ENCODE data around the gene IRF4.
"Not testable (repeated sequence)": the region's sequence is repeated elsewhere in the genome, so short reads cannot be mapped to it uniquely, and the experiment has no call there.

Gene IRF4

DNA sequence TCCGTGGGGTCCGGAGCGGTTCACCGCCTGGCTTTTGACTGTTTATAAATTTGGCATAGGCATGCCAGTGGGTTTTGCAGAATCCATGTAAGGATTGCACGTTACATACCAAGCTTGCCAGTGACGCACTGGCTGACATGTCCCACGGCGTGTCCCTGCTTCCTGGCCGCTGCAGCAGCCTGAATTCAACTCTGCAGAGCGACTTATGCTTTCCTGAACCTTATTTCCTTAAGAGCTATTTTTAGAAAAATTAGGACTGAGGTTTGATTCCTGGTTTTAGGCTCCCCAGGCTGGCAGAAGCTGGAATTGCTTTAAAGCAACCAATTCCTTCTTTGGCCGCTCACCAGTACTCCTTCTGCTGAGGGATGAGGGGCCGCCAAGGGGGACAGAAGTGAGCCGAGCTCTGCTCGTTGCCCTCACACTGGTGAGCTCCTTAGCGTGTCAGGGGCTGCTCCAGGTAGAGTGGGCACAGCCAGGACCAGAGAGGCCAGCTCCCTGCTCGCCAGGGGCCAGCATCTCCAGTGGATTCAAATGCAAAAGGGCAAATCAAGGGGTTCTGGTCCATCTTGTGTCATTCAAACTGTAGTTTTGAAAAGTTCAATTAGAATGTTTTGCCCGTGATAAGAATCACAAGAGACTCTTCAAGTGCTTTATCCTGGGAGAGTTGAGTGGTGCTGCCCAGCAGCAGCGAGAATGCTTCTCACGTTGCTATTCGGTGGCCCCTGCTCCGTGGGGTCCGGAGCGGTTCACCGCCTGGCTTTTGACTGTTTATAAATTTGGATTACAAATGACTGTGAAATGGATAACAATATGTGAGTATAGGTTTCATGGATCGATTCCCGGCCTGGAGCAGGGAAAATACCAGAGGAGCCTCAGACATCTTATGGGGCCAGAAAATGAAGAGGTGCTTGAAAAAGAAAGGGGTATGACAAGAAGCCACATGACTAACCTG is 17.5 kb upstream of the IRF4 start:
- DNase-seq (ENCODE audit: insufficient read length, low spot score): no peak
- FAIRE-seq: no peak
- TF ChIP-seq, protein P1, sequence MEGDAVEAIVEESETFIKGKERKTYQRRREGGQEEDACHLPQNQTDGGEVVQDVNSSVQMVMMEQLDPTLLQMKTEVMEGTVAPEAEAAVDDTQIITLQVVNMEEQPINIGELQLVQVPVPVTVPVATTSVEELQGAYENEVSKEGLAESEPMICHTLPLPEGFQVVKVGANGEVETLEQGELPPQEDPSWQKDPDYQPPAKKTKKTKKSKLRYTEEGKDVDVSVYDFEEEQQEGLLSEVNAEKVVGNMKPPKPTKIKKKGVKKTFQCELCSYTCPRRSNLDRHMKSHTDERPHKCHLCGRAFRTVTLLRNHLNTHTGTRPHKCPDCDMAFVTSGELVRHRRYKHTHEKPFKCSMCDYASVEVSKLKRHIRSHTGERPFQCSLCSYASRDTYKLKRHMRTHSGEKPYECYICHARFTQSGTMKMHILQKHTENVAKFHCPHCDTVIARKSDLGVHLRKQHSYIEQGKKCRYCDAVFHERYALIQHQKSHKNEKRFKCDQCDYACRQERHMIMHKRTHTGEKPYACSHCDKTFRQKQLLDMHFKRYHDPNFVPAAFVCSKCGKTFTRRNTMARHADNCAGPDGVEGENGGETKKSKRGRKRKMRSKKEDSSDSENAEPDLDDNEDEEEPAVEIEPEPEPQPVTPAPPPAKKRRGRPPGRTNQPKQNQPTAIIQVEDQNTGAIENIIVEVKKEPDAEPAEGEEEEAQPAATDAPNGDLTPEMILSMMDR (IDR thresholded peaks at IDR 0.05; ENCODE audit: insufficient read depth, missing control alignments): no peak

DNA sequence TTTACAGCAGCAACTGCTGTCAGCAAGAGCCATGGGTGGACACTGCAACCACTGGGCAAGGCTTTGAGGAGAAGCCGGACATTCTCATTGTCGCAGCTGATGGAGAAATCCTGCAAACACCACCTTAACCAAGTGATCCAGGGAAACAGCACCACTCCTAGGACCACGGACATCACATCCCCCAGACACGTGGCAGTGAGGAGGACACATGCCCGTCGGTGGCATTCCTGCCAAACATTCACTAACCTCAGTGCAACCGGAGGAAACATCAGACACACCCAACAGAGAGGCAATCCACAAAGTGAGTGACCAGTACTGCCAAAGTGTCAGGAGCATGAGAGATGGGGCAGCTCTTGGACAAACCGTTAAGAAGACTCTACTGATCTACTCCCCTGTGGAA is 16.6 kb upstream of the IRF4 start:
- no peak for DNase-seq (ENCODE audit: insufficient read length, low spot score)
- TF ChIP-seq, protein P1 (IDR thresholded peaks at IDR 0.05; ENCODE audit: insufficient read depth, missing control alignments): no peak
- no peak for FAIRE-seq

DNA sequence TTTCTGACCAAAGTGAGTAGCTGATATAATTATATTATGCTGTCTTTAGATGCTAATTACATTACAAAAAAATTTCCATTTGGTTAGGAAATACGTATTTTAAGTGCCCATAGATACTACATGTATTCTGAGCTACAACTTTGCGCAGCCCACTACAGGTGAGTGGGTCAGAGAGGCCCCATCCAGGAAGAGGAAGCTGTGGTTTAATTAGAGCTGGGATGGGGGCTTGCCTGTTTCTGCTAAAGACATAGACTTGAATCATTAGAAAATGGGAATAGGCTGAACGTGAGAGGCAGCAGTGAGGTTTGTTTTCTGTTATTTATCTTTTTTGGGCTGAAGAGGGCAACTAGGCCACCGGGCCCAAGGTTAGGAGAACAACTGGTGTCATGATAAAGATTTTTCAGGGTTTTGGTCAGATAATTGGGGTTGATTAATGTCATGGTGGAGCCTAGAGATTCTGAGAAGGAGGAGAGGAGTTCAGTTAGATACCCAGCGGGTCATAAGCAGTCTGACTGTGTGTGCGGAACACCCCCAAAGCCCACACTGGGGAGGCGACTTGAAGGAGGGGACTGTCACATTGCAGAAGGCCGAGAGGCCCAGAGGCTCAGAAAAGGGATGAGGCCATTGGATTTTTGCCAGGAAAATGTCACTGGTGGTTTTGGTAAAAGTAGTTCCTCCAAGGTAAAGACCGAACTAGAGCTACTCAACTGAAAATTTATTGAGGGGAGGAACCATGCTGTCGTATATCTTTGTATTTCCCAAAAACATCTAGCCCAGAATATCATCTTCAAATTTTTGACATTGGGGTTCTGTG is 14.5 kb upstream of the IRF4 start:
- DNase-seq (ENCODE audit: insufficient read length, low spot score): no peak
- FAIRE-seq: no peak
- TF ChIP-seq, protein P1 (IDR thresholded peaks at IDR 0.05; ENCODE audit: insufficient read depth, missing control alignments): no peak

DNA sequence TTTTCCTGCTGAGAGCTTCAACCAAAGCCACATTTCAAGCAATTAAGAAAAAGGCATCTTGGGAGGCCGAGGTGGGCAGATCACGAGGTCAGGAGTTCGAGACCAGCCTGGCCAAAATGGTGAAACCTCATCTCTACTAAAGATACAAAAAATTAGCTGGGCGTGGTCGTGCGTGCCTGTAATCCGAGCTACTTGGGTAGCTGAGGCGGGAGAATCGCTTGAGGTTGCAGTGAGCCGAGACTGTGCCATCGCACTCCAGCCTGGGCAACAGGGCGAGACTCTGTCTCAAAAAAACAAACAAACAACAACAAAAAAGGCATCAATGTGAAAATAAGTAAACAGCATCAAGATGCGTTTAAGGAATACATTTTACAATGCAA is 13.9 kb upstream of the IRF4 start:
- FAIRE-seq; DNase-seq (ENCODE audit: insufficient read length, low spot score): not testable (repeated sequence)

DNA sequence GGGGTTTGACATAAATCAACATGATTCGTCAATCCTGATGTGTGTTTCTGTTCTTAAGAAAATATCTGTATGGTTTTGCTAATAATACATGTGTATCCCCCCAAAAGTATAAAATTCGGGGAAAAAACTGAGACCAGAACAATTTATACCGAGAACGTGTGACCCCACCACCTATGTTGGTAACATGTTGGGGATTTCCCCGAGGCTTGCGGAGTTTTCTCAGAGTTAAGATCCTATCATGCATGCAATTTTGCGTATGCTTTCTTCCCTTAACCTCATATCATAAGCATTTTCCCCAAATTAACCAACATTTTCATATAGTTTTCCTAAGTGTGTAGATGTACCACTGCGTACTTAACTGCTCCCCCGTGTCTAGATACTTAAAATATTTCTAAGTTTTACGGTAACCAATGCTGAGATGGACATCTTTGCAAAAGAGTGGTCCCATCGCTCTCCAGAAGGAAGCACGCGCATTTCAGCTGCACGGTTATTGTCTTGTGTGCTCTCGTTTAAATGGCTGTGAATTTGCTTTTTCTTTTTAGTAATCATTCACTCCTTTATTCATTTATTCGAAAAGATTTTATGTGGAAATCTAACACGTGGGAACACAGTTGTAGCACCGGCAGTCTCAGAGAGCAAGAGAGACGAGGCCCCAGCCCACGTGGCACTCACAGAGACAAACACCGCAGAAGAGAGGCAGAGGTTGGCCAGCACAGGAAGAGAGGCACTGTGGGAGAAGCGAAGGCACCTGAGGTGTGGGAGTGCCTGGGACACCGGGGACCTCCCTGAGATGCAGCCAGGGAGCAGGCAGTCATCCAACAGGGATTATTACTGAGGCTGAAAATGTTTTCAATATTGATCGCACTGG is 13.2 kb upstream of the IRF4 start:
- DNase-seq (ENCODE audit: insufficient read length, low spot score) (no peak), FAIRE-seq (no peak)
- TF ChIP-seq, protein P1 (IDR thresholded peaks at IDR 0.05; ENCODE audit: insufficient read depth, missing control alignments): no peak

DNA sequence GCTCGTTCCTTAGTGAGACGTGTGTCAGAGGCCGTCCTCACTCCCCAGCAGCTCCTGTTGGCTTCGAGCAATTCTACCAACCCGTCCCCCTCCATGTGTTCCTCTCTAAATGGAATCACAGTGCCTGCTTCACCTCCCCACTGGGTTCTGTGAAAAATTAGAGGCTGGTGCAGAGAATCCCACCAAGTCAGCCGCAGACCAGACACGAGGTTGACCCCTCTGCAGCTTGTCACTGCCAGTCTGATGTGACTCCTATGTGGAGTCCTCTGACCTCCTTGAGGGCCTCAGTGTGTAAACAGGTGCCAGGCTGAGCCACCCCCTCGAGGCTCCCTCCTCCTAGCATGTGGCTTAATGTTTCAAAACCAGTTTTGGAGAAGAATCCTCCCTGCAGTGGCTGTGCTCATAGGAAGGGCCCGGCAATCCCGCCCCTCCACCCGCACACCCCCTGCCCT is 12.6 kb upstream of the IRF4 start:
- TF ChIP-seq, protein P1 (IDR thresholded peaks at IDR 0.05; ENCODE audit: insufficient read depth, missing control alignments): no peak
- DNase-seq (ENCODE audit: insufficient read length, low spot score): no peak
- no peak for FAIRE-seq

All from D721Med (cell line).